ENCODE data around the gene KISS1R. TPM values are rescaled to one million over a fixed set of nuclear protein-coding genes. Genes with fewer than 3 reads are reported as not detected.

KISS1R gene
- total RNA-seq, 4 donors from 2014 or later: not detected

- no peaks in the 10 kb centered on the region for H3K4me1 ChIP-seq
- no peak overlapping the region for H3K4me3 ChIP-seq
- no peaks in the 10 kb centered on the region for H3K9me3 ChIP-seq
- H3K27ac ChIP-seq: no peak overlapping the region
- DNase-seq: no peak
- intact Hi-C loops (cut with DNase I; ENCODE audit: low total_unique reads): no loop called here
- in situ Hi-C loops (cut with MboI; ENCODE audit: low pct_ligation_motif_present in 1 of 4, low pct_unique_long_range_greater_than_20kb in 1 of 4, low sequenced_read_pairs in 3 of 4): no loop called here
- WGBS, 2 donors (ENCODE audit: low coverage in 1 of 2): 88% methylated on average over 15 of the region's 15 CpGs; no CpG with 5 or more reads in 1 of the 2 donors
- TF ChIP-seq CTCF (IDR thresholded peaks at IDR 0.05) (no peak), POLR2AphosphoS5 (IDR thresholded peaks at IDR 0.05) (no peak)
- H3K36me3 ChIP-seq: no peaks in the 10 kb centered on the region
- H3K27me3 ChIP-seq: no peaks in the 10 kb centered on the region
Measured at GRCh38 chr19:900043-900301, 17.2 kb upstream of the KISS1R start.

GRCh38 chr19:900302-901111, 16.6 kb upstream of the KISS1R start:
- H3K27ac ChIP-seq: peak overlapping the region in 2 of 4 donors; percentile 13 to 21
- in situ Hi-C loops (cut with MboI; ENCODE audit: low pct_ligation_motif_present in 1 of 4, low pct_unique_long_range_greater_than_20kb in 1 of 4, low sequenced_read_pairs in 3 of 4): no loop called here

GRCh38 chr19:901216-902092, 15.7 kb upstream of the KISS1R start:
- H3K36me3 ChIP-seq: no peaks in the 10 kb centered on the region
- H3K27ac ChIP-seq: peak overlapping the region in 1 of 4 donors; percentile 21
- DNase-seq: no peak
- no peak overlapping the region for H3K4me3 ChIP-seq
- WGBS, 2 donors (ENCODE audit: low coverage in 1 of 2): 94% methylated on average over 27 of the region's 27 CpGs; no CpG with 5 or more reads in 1 of the 2 donors
- H3K27me3 ChIP-seq: no peaks in the 10 kb centered on the region
- no peaks in the 10 kb centered on the region for H3K4me1 ChIP-seq
- intact Hi-C loops (cut with DNase I; ENCODE audit: low total_unique reads): no loop called here
- H3K9me3 ChIP-seq: no peaks in the 10 kb centered on the region
- no peak for TF ChIP-seq EP300 (IDR thresholded peaks at IDR 0.05; ENCODE audit: low read depth)
- no peak for TF ChIP-seq CTCF (IDR thresholded peaks at IDR 0.05)
- no peak for TF ChIP-seq POLR2A (IDR thresholded peaks at IDR 0.05)
- no peak for TF ChIP-seq POLR2AphosphoS5 (IDR thresholded peaks at IDR 0.05)
- in situ Hi-C loops (cut with MboI; ENCODE audit: low pct_ligation_motif_present in 1 of 4, low pct_unique_long_range_greater_than_20kb in 1 of 4, low sequenced_read_pairs in 3 of 4): no loop called here

More at GRCh38 chr19:900302-901111, 16.6 kb upstream of the KISS1R start:
- Histone ChIP-seq H3K4me1 (no peaks in the 10 kb centered on the region), H3K36me3 (no peaks in the 10 kb centered on the region), H3K4me3 (no peak overlapping the region), H3K9me3 (no peaks in the 10 kb centered on the region), H3K27me3 (no peaks in the 10 kb centered on the region)
- intact Hi-C loops (cut with DNase I; ENCODE audit: low total_unique reads): no loop called here
- no peak for DNase-seq
- WGBS, 2 donors (ENCODE audit: low coverage in 1 of 2): 75 to 80% methylated on average over 2 to 30 of the region's 30 CpGs
- TF ChIP-seq CTCF (IDR thresholded peaks at IDR 0.05): no peak
- TF ChIP-seq EP300 (IDR thresholded peaks at IDR 0.05; ENCODE audit: low read depth): no peak
- no peak for TF ChIP-seq POLR2A (IDR thresholded peaks at IDR 0.05)
- TF ChIP-seq POLR2AphosphoS5 (IDR thresholded peaks at IDR 0.05): no peak

GRCh38 chr19:902093-902370, 15.1 kb upstream of the KISS1R start:
- no peaks in the 10 kb centered on the region for H3K9me3 ChIP-seq
- H3K4me3 ChIP-seq: no peak overlapping the region
- intact Hi-C loops (cut with DNase I; ENCODE audit: low total_unique reads) (no loop called here), in situ Hi-C loops (cut with MboI; ENCODE audit: low pct_ligation_motif_present in 1 of 4, low pct_unique_long_range_greater_than_20kb in 1 of 4, low sequenced_read_pairs in 3 of 4) (no loop called here)
- H3K36me3 ChIP-seq: no peaks in the 10 kb centered on the region
- H3K4me1 ChIP-seq: no peaks in the 10 kb centered on the region
- DNase-seq: no peak
- H3K27me3 ChIP-seq: no peaks in the 10 kb centered on the region
- WGBS, 2 donors (ENCODE audit: low coverage in 1 of 2): 85 to 92% methylated on average over 2 to 7 of the region's 7 CpGs
- H3K27ac ChIP-seq: no peak overlapping the region
- TF ChIP-seq CTCF (IDR thresholded peaks at IDR 0.05): no peak
- no peak for TF ChIP-seq POLR2AphosphoS5 (IDR thresholded peaks at IDR 0.05)
- TF ChIP-seq POLR2A (IDR thresholded peaks at IDR 0.05): no peak
- no peak for TF ChIP-seq EP300 (IDR thresholded peaks at IDR 0.05; ENCODE audit: low read depth)
